ENCODE results near the gene PRPF19.

Gene PRPF19

DNA sequence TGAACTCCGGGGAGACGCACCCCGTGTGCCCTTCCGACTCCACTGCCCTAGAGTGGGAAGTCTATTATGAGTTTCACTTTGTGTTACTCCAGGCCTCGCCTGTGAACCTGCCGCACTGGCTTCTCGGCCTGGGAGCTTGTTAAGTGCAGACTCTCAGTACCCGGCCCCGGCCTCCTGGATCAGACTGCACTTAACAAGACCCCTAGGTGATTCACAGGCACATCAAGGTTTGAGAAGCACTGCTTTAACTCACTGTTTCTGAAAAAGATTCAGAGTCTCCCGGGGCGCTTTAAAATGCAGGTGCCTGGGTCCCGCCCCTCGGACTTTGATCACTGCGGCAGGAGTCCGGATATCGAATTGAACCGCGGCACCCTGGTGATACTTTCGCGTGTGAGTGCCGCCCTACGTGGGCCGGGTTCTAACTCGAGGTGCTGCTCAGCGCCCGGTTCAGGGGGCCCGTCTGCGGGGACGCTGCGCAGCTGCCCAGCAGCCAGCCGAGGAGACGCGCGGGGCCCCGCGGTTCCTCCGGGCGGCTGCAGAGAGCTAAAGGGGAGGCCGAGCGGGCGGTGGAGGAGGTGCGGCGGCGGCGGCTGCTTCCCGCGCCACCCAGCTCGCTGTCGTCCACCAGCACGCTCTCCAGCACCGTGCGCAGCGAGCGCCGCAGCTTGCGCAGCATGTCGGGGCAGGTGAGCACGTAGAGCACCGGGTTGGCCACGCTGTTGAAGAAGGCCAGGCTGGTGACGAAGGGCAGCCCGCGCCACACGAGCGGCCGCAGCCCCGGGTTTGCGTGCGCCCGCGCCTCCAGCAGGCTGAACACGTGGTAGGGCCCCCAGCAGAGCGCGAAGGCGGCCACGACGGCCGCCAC lies 54.0 kb downstream of the PRPF19 start:
- Histone ChIP-seq H3K4me1 (ENCODE audit: insufficient read depth, low read length) (no peaks in the 10 kb centered on the region; the same call in 1 of the 2 replicates), H3K9ac (ENCODE audit: low read depth, low read length) (no peak overlapping the region), H3K9me3 (ENCODE audit: insufficient read depth, low read length, severe bottlenecking) (no peaks in the 10 kb centered on the region), H3K4me3 (ENCODE audit: low read depth in 1 of 2, low read length in 2 of 2) (no peak overlapping the region), H3K36me3 (ENCODE audit: insufficient read depth, low read length) (peaks cover 45% of the 10 kb centered on the region), H3K27me3 (ENCODE audit: insufficient read depth, low read length, poor library complexity) (no peaks in the 10 kb centered on the region), H3K4me2 (ENCODE audit: insufficient read depth, low read length) (no peak overlapping the region), H4K20me1 (ENCODE audit: insufficient read depth, low read length) (peaks cover 8% of the 10 kb centered on the region; the same call in 1 of the 2 replicates), H3K27ac (ENCODE audit: low read length) (no peak overlapping the region), H3K79me2 (ENCODE audit: insufficient read depth, low read length) (peaks cover 2% of the 10 kb centered on the region; the same call in 1 of the 2 replicates), H2AFZ (ENCODE audit: low read depth, low read length) (no peak overlapping the region)
- ATAC-seq (ENCODE audit: insufficient read depth, low read depth) (no peak), DNase-seq (no peak)
- TF ChIP-seq, protein P1, sequence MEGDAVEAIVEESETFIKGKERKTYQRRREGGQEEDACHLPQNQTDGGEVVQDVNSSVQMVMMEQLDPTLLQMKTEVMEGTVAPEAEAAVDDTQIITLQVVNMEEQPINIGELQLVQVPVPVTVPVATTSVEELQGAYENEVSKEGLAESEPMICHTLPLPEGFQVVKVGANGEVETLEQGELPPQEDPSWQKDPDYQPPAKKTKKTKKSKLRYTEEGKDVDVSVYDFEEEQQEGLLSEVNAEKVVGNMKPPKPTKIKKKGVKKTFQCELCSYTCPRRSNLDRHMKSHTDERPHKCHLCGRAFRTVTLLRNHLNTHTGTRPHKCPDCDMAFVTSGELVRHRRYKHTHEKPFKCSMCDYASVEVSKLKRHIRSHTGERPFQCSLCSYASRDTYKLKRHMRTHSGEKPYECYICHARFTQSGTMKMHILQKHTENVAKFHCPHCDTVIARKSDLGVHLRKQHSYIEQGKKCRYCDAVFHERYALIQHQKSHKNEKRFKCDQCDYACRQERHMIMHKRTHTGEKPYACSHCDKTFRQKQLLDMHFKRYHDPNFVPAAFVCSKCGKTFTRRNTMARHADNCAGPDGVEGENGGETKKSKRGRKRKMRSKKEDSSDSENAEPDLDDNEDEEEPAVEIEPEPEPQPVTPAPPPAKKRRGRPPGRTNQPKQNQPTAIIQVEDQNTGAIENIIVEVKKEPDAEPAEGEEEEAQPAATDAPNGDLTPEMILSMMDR (IDR thresholded peaks at IDR 0.05; ENCODE audit: borderline replicate concordance, extremely low read depth, low read length, poor library complexity, severe bottlenecking) = no peak
- no peak for TF ChIP-seq EZH2 (IDR thresholded peaks at IDR 0.05; ENCODE audit: borderline replicate concordance, low read depth, low read length, severe bottlenecking)

DNA sequence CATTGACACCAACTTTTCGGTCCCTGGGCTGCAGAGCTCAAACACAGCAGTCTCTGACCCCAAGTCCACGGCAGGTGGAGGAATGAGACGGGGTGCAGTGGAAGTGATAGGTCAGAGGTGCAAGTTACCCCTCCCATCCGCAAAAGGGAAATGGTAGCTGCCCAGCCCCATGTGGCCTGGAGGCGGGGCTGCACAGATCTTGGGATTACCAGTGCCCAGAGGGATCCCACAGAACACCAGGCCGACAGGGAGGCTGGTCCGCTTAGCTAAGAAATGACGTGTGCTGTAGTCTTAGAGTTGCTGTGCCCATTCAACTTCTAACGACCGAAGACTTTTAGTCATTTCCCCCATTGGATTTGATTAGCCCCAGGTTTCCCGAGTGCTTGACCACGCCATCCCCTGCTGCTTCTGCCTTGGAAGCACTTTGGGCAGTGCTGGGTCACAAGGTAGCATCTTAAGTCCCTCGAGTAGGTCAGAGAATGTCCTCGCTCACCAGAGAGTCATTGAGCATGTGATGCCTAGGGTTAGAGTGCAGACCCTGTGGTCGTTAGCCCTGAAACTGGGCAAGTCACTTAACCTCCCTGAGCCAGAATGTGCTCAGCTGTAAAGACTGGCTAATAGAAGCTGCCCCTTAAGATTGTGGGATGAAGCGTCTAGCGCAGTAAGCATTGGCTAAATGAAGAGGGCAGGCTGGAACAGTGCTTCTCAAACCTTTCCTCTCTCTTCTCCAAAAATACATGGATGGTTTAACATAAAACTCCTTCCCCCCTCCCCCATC lies 54.9 kb downstream of the PRPF19 start:
- Histone ChIP-seq H3K9ac (ENCODE audit: low read depth, low read length) (no peak overlapping the region), H3K27ac (ENCODE audit: low read length) (no peak overlapping the region), H4K20me1 (ENCODE audit: insufficient read depth, low read length) (peaks cover 8% of the 10 kb centered on the region; the same call in 1 of the 2 replicates), H3K9me3 (ENCODE audit: insufficient read depth, low read length, severe bottlenecking) (no peaks in the 10 kb centered on the region), H3K4me2 (ENCODE audit: insufficient read depth, low read length) (no peak overlapping the region), H3K36me3 (ENCODE audit: insufficient read depth, low read length) (peaks cover 48% of the 10 kb centered on the region), H3K4me1 (ENCODE audit: insufficient read depth, low read length) (no peaks in the 10 kb centered on the region; the same call in 1 of the 2 replicates), H2AFZ (ENCODE audit: low read depth, low read length) (no peak overlapping the region), H3K79me2 (ENCODE audit: insufficient read depth, low read length) (peaks cover 5% of the 10 kb centered on the region; the same call in 1 of the 2 replicates), H3K27me3 (ENCODE audit: insufficient read depth, low read length, poor library complexity) (no peaks in the 10 kb centered on the region), H3K4me3 (ENCODE audit: low read depth in 1 of 2, low read length in 2 of 2) (no peak overlapping the region)
- ATAC-seq (ENCODE audit: insufficient read depth, low read depth) (no peak), DNase-seq (no peak)
- TF ChIP-seq, protein P1 (IDR thresholded peaks at IDR 0.05; ENCODE audit: borderline replicate concordance, extremely low read depth, low read length, poor library complexity, severe bottlenecking) = no peak
- TF ChIP-seq EZH2 (IDR thresholded peaks at IDR 0.05; ENCODE audit: borderline replicate concordance, low read depth, low read length, severe bottlenecking) = no peak

DNA sequence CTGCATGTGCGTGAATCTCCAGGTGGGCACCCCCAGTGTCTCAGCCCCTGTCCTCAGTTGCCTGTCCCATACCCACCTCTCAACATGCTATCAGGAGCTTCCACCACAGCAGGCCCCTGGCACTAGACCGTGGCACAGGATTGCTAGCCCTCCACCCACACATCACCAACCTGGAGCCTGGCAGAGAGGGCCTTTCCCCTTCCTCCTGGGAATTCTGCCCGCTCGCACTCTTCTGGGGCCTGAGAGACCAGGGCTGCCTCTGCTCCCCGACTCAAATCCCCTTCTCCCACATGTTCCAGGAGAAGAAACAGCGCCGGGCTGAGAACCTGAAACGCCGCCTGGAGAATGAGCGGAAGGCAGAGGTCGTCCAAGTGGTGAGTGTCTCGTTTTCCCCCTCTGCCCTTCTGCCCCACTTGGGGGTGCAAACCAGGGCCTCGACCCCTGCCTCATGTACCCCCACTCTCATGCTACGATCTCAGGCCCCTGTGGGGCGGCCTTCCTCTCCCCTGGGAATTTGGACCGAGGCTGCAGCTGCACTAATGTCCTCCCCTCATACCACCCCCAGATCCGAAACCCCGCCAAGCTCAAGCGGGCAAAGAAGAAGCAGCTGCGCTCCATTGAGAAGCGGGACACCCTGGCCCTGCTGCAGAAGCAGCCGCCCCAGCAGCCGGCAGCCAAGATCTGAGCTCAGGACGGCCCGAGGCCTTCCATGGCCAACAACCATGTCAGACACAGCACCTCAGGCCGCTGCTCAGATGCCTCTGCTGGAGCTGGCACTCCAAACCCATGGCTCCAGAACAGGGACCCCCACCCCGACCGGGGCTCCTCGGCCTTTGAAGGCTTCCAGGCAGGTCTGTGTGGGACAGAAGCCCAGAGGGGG lies 56.5 kb downstream of the PRPF19 start:
- H2AFZ ChIP-seq (ENCODE audit: low read depth, low read length) = no peak overlapping the region
- ATAC-seq (ENCODE audit: insufficient read depth, low read depth) = no peak

More for the DNA sequence above, 56.5 kb downstream of the PRPF19 start:
- no peak overlapping the region for H3K4me3 ChIP-seq (ENCODE audit: low read depth in 1 of 2, low read length in 2 of 2)
- H3K9me3 ChIP-seq (ENCODE audit: insufficient read depth, low read length, severe bottlenecking) = no peaks in the 10 kb centered on the region
- H3K27ac ChIP-seq (ENCODE audit: low read length) = no peak overlapping the region
- H3K27me3 ChIP-seq (ENCODE audit: insufficient read depth, low read length, poor library complexity) = no peaks in the 10 kb centered on the region
- peaks cover 20% of the 10 kb centered on the region for H3K79me2 ChIP-seq (ENCODE audit: insufficient read depth, low read length)
- H4K20me1 ChIP-seq (ENCODE audit: insufficient read depth, low read length) = peaks cover 19% of the 10 kb centered on the region; the same call in 1 of the 2 replicates
- no peak for DNase-seq
- TF ChIP-seq, protein P1 (IDR thresholded peaks at IDR 0.05; ENCODE audit: borderline replicate concordance, extremely low read depth, low read length, poor library complexity, severe bottlenecking) = no peak
- no peak for TF ChIP-seq EZH2 (IDR thresholded peaks at IDR 0.05; ENCODE audit: borderline replicate concordance, low read depth, low read length, severe bottlenecking)
- H3K9ac ChIP-seq (ENCODE audit: low read depth, low read length) = no peak overlapping the region
- H3K4me2 ChIP-seq (ENCODE audit: insufficient read depth, low read length) = no peak overlapping the region
- H3K36me3 ChIP-seq (ENCODE audit: insufficient read depth, low read length) = peaks cover 55% of the 10 kb centered on the region
- peaks cover 15% of the 10 kb centered on the region for H3K4me1 ChIP-seq (ENCODE audit: insufficient read depth, low read length)

Data from DND-41 (cell line).